ENCODE measurements around the gene CTIF.
"Not testable (repeated sequence)": the region's sequence is repeated elsewhere in the genome, so short reads cannot be mapped to it uniquely, and the experiment has no call there.

The CTIF gene

DNA sequence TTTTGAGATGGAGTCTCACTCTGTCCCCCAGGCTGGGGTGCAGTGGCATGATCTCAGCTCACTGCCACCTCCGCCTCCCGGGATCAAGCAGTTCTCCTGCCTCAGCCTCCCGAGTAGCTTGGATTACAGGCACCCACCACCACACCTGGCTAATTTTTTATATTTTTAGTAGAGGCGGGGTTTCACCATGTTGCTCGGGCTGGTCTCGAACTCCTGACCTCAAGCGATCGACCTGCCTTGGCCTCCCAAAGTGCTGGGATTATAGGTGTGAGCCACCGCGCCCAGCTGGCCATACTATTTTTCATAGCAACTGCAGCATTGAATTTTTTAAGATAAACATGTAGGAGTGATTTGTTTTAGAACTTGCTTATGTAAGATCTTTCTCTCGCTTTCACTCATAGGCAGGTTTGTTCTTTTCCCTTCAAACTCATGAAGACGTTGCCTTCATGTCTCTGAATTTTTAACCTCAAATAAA, 273.2 kb downstream of the CTIF start:
- not testable (repeated sequence) for DNase-seq

- DNase-seq = no peak
Observed at GRCh38 chr18:48813321-48813720, 274.5 kb downstream of the CTIF start.

DNA sequence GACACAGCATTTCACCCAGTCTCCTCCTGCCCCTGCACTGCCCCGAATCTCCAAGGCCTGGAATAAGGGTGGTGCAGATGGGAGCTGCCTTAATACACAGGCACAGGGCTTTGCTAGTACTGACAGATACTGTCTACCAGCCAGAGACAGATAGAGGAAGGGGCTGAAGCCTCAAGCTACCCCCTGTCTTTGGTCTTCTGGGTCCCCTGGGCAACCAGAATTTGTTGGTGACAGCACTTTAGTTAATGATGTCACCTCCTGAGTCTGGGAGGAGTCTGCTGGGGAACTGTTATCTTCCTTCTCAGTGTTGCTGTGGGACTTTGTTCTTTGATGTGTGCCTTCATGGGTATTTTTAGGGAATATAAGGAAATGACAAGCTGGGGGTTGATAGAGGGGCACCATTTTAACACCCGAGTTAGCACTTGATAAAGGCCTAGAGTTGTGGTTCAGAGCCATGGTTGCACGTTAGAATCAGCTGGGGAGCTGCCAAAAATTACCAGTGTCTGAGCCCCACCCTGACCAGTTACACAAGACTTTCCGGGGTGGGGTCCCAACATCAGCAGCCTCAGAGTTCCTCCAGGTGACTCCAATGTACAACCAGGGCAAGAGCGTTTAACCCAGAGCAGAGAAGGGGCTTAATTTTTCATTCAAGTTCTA, 275.1 kb downstream of the CTIF start:
- peak; percentile 44 for DNase-seq

GRCh38 chr18:48814490-48815178, 275.8 kb downstream of the CTIF start:
- DNase-seq = peak; percentile 24

GRCh38 chr18:48815179-48815515, 276.3 kb downstream of the CTIF start:
- no peak for DNase-seq

GRCh38 chr18:48815581-48816324, 276.9 kb downstream of the CTIF start:
- DNase-seq = no peak

- no peak for DNase-seq
Observed at GRCh38 chr18:48816554-48816953, 277.7 kb downstream of the CTIF start.

- no peak for DNase-seq
Observed at GRCh38 chr18:48817021-48817461, 278.2 kb downstream of the CTIF start.

GRCh38 chr18:48818329-48819254, 279.8 kb downstream of the CTIF start:
- no peak for DNase-seq

GRCh38 chr18:48819276-48819675, 280.4 kb downstream of the CTIF start:
- DNase-seq = no peak

DNA sequence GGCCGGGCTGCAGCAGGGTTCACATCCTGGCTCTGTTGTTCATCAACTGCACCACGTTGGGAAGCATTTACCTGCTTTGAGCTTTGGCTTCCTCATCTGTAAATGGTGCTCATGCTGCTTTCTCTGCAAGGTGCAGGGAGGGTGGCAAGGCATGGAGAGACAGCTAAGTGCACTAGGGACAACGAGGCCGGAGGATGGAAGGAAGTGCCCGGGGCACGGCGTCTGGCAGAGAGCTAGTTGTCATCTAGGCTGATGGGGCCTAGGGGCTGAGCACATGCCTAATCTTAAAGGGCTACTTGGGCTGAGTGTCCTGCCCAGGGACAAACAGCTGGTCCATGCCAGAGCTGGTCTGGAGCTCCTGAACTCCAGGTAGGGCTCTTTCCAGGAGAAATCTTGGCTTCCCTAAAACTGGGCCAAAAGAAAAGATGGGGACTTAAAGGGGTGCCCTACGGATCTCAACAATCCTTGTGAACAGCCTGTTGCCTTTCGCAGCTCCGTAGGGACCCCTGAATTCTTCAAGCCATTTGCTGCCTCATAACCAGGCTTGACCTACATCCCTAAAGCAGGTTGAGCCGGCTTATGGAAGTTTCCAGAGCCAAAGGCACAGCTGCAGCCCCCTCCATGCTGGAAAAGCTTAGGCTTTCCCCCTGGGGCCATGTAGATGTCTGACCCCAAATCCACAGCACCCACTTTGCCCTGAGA, 281.1 kb downstream of the CTIF start:
- DNase-seq = no peak

GRCh38 chr18:48820483-48821250, 281.8 kb downstream of the CTIF start:
- no peak for DNase-seq

DNA sequence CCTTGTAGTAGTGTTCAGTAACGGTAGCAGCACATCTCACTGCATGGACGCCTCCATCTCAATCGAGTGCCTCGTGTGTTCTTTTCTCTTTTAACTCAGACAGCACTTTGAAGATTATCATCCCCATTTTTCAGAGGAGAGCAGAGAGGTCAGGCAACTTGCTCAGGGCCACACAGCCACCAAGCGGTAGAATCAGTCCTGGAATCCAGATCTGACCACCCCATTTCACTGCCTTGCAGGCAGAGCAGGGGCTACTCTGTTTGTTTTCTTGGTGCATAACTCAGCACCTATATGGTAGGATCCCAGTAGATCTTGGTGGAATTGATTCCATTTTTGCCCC, 282.4 kb downstream of the CTIF start:
- DNase-seq = no peak

- no peak for DNase-seq
Observed at GRCh38 chr18:48821845-48822244, 283.0 kb downstream of the CTIF start.

DNA sequence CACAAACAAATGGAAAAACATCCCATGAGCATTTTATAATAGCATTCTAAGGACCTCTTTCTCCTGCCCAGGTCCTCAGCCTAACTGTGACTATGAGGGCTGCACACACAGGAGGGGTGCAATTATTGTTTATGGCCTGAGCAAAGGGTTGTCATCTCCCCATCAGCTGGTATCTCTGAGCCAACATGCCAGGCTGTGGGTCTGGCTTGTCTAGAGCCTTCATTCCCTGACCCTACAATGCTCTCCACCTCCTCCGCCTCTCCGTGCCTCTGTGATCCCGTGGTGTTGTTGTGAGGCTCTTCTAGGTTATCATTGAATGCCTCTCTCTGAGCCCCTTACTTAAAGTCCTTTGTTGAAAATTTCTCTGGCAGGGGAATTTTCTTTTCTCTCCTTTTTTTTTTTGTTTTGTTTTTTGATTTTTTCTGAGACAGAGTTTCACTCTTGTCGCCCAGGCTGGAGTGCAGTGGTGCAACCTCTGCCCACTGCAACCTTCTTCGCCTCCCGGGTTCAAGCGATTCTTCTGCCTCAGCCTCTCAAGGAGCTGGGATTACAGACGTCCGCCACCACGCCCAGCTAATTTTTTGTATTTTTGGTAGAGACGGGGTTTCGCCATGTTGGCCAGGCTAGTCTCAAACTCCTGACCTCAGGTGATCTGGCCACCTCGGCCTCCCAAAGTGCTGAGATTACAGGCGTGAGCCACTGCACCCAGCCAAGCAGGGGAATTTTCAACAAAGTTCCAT, 285.6 kb downstream of the CTIF start:
- DNase-seq = no peak

DNA sequence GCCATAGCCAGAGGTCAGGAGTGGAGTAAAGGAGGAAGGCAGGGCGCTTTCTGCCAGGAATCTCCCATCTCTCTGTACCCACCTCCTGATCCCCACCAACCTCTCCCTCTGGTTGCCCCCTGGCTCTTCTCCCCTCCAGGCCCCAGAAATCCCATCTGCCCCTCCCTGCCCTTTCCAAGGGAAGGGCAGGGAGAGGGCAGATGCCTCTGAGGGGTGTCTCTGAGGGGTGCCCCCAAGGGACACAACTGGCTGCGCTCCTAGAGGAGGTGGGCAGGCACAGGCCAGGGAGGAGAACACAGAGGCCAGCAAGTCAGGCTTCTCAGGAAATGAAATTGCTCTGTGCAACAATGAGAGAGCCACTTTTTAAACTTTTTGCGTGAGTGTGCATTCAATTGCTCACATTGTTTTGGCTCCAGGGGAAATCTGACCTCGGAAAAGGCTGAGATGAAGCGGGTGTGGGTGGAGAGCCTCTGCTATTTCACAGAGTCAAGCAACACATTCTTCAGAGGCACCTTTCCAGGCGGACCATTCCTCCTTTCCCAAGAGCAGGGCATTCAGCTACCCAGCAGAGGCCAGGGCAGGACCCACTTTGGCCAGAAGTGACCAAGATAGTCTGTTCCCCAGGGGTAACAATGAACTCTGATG, 286.4 kb downstream of the CTIF start:
- DNase-seq = no peak

- DNase-seq = no peak
Observed at GRCh38 chr18:48826271-48826670, 287.4 kb downstream of the CTIF start.

GRCh38 chr18:48826806-48827205, 288.0 kb downstream of the CTIF start:
- DNase-seq = no peak

DNA sequence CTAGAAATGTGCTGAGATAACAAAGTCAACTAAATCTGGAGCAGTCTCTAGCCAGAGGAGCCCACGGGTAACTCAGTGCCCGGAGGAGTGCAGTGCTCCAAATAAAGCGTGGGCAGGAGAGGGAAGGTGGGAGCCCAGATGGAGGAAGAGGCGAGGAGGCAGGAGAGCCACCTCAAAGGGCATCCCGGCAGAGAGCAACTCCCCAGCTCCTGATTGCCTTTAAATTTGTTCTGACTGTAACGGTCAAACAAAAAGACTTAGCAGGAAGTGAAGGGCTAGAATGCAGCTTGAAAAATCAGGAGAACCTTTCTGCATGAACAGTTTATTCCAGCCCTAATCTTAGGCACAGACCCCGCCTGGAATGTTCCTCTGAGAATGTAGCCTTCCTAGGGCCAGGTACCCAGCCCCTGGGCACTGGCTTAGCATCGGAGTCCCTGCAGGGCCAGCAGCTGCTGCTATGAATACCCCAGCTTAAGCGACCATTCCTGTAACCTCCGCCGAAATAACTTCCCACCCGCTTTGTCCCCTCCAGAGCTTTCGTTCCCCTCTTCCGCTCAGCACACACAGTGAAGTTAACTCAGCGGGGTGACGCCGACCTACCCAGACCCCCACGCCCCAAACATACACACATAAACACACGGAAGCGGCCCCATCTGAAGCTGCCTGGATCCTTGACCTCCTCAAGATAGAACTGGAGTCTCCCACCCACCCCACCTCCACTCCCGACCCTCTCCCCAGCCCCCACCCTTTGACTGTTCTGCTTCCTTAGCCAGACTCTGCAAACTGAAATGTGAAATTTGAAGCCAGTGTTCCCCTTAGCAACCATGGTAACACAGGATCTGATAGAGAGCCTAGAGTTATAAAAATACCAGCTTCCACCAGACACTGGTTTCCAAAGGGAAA, 288.7 kb downstream of the CTIF start:
- DNase-seq = no peak
